OCI-M2 (cell line): Measurements from ENCODE around the gene HSFX2.
"Not testable (repeated sequence)": the region's sequence is repeated elsewhere in the genome, so short reads cannot be mapped to it uniquely, and the experiment has no call there.

Experiments used
- DNase-seq: peaks from one replicate; lab custom pipeline; 2025; ENCODE audit not compliant: unreplicated experiment; lab: John Stamatoyannopoulos, UW

The HSFX2 gene, protein sequence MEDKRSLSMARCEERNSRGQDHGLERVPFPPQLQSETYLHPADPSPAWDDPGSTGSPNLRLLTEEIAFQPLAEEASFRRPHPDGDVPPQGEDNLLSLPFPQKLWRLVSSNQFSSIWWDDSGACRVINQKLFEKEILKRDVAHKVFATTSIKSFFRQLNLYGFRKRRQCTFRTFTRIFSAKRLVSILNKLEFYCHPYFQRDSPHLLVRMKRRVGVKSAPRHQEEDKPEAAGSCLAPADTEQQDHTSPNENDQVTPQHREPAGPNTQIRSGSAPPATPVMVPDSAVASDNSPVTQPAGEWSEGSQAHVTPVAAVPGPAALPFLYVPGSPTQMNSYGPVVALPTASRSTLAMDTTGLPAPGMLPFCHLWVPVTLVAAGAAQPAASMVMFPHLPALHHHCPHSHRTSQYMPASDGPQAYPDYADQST

DNA sequence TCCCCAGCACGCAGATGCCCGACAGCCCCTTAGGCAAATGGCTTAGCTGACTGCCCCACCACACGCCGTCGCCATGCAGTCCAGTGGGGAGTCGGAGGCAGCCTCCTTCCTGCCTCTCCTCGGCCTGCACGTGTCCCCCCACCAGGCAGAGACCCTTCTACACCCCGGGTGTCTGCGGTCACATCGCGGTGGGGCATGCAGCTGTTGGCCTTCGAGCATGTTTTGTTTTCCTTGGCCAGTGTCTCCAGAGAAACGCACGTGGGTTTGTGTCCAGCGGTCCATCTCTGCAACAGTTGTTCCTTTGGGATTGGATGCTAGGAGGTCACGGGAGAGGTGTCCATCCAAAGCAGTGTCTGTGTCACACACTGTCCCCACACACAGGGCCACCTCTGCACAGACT, at the start of gene HSFX2:
HSFX2 (minus strand) TSS at position 101 of the 400 bp plus-strand sequence. CDS start 614 bp downstream, outside the sequence.
- DNase-seq = not testable (repeated sequence)

DNA sequence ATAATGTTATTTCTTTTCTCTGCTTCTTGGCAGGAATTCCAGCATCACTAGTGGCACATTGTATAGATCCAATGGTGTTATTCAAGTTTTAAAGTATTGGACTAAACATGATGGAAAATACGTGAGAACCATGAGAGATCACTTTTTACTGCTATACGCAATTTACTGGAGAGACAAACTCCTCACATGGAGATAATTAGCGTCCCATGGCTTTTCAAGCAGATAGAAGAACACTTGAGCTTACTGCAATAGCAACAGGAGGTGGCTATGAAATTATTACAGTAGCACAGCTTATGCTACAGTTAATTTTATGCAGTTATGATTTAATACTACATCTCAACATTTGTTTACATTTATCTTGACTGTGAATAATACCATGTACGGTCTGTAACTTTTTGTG, 48.4 kb upstream of the HSFX2 start:
- DNase-seq = no peak

DNA sequence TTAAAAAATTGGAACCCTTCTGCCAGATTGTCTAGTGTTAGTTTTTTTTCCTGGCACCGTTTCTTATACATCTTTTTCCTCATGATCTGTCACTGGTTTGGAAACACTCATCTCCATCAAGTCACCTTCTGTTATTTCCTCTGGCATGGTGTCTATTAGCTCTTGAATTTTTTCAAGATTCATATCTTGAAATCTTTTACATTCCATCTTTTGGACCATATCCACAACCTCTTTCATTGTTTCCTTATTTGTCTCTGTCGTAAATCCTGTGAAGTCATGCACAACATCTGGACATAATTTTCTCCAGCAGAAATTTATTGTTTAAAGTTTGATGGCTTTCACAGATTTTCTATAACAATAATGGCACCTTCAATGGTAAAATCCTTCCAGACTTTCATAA, 46.7 kb upstream of the HSFX2 start:
- DNase-seq = no peak

DNA sequence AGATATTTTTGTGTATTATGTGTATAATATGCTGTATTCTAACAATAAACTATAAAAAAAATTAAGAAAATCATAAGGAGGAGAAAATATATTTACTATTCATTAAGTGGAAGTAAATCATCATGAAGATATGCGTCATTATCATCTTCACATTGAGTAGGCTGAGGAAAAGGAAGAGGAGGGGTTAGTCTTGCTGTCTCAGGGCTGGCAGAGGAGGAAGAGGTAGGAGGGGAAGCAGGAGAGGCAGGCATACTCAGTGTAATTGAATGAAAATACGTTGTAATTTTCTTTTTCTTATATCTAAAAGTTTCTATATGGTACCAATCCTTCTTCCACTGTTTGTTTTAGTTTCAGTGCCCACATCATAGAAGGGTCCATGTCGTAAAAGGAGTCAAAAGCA, 46.3 kb upstream of the HSFX2 start:
- no peak for DNase-seq

DNA sequence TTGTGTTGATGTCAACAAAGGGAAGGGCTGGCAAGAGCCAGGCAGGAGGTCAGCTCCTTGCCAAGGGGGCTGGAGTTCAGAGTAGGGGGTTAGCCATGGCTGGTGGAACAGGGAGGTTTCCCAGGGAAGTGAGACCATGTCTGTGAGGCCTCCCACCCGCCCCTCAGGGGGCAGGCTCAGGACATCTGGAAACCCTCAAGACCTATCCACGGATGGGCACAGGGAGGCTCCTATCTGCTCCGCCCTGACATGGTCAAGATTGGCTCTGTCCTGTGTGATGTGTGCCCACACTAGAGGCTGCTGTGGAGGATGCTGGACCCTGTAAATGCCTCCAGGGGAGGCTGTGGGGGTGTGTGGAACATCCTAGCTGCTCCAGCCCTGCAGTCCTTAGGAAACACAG, 44.5 kb upstream of the HSFX2 start:
- DNase-seq = no peak

DNA sequence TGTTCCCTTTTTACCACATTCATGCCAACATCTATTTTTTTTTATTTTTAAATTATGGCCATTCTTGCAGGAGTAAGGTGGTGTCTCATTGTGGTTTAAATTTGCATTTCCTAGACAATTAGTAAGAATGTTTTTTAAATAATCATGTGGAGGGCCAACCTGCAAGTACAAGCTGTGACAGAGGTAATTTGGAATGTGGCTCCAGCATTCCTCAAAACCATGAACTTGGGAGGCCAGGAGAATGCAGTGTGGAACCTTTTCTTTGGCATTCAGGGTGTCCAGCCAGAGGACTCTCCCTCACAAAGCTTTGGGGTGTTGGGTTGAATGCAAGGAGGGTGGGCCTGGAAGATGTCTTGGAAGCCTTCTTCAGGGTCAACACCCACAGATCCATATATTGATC, 43.7 kb upstream of the HSFX2 start:
- no peak for DNase-seq

DNA sequence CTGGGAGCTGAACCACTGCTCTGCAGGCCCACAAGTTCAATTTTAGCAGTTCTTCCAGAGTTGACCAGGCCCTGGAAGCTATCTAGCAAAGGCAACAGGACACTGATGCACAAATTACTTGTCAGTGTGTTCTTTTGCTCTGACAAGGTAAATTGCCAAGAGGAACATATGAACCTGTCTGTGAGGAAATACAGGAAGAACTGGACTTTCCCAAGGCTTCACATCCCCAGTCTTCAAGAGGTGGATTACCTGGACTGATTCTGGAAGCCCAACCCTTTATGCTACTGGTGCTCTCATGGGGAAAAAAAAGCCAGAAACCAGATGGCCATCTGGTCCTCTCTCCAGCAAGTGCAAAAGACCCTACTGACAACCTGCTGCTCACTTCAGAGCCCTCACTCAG, 38.4 kb upstream of the HSFX2 start:
- DNase-seq = no peak

DNA sequence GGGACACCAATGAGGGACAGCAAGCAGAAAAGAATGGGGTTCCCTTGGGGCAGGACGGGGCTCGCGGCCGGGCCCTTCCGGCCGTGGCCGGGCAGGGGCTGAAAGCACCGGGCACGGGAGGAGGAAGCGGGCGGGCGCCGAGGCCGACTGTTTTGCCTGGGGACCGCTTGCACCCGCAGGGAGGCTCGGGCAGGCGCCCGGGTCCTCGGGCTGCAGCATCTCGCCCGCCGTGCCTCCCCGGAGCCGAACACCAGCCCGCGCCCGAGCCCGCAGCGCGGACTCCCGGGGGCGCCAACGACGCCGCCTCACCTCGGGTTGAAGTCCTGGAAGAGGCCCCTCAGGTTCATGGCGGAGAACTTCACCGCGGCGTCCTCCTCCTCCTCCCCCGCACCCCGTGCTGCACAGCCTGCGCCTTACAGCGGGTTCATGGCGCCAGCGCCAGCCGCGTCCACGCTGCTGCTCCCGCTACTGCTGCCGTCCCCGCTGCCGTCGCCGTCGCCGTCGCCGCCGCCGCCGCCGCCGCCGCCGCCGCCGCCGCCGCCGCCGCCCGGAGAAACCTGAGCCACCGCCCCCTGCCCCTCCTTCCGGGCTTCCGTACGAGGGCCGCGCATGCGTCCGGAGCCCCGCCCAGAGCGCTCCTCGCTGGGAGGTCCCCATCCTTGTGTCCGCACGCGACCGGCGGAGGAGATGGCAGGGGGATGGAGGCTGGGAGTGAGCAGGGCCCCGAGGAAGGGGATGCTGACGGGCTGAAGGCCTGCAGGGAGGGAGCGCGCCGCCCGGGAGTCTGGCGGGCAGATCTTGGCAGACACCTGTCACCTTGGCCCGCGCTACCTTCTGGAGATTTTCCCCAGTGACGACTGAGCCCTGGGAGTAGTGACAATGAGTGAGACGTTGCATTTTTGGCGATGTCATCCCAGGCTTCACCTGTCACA, 36.4 kb upstream of the HSFX2 start, which contains the start of gene TMEM185A:
TMEM185A (minus strand) TSS at position 559 of the 932 bp plus-strand sequence; CDS start at position 347, 212 bp downstream.
- no peak for DNase-seq

DNA sequence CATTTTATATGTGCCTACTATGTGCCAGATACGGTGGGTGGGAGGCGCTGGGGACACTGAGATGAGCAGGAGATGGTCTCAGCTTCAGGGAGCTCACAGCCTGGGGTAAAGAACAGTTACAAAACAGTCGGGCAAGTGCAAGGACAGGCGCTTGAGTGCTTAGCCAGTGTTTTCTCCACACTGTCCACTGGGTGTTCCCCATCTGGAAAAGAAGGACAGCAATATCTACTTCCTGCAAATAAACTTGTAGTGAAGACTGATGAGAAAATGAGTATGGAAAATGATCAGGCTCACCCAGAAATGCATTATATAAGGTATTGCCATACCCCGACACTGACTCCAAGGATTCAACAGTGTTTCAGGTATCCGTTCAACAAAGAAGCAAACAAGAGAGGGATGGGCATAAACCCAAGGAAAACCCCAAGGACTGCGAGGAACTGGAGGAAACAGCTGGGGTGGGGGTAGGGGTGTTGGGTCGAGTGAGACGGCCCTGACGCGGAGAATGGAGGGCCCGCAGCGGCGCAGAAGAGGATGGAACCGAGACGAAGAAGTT, 35.6 kb upstream of the HSFX2 start:
- DNase-seq = no peak

DNA sequence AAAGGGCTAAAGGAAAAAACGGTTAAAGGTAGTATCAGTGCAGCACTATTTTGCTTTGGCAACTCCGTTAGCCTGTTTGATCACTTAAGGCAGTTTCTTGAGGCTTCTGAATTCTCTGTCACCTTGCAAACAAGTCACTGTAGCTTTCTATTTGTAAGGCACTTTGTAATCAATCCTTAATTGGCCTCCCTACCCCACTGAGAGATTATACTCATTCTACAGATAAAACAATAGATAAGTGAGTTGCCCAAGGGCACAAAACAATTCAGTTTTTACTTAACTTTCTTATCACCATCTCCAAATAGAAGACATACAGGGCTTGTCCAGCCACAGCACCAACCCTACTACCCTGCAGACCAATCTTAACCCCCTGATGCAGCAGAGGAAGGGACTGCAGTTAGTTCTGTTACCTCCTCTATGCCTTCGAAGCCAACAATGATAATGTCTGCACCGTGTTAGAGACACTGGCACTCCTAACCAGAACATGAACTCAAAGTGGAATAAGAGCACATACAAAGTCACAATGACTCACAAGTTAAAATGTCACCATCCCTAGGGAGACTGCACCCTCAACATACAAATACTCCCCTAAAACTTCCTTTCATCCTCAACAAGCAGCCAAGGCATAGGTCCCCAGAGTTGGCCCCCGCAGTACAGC, 34.7 kb upstream of the HSFX2 start:
- DNase-seq = no peak

DNA sequence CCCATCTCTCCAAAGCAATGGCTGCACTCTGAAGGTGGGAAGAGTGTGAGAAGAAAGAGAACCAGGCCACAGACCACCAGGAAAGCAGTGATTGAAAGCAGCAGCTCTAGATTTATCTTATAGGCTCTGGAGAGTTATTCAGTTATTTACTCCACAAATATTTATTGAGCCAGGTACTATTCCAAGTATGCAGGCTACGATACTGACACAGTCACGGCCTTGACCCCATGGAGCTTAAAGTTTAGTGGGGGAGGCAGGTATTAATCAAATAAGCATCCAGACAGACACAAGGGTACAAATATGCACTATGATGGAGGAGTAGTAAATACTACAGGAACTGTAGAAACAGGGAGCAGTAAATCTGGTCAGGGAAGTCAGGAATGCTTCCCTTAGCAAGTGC, 33.7 kb upstream of the HSFX2 start:
- DNase-seq = no peak

DNA sequence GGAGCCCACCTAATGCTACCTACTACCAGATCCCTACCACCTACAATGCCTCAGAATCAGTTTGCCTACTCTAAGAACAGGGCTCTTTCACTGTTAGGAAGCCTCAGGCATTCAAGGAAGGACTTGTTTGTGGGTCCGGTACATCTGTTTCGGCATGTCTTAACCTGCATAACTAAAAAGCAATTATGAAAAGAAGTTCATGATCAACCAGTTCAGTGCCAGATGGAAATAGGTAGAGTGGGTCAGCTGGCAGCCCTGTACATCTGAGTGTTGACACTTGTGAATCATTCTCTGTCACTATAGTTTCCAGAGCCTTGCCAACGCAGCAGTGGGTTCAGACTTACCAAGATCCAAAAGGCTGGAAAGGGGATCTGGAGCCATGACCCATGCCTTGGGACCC, 33.2 kb upstream of the HSFX2 start:
- DNase-seq = no peak

DNA sequence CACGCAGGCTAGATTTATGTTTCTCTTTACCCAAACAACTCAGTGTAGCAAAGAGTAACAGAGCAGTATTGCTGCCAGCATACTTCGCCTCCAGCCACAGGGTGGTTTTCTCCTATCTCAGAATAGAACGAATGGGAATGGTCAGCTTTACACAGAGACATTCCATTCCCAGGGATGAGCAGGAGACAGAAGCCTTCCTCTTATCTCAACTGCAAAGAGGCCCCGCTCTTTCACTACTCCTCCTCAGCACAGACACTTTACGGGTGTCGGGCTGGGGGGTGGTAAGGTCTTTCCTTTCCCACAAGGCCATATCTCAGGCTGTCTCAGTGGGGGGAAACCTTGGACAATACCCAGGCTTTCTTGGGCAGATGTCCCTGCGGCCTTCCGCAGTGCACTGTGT, 31.7 kb upstream of the HSFX2 start:
- DNase-seq = not testable (repeated sequence)

DNA sequence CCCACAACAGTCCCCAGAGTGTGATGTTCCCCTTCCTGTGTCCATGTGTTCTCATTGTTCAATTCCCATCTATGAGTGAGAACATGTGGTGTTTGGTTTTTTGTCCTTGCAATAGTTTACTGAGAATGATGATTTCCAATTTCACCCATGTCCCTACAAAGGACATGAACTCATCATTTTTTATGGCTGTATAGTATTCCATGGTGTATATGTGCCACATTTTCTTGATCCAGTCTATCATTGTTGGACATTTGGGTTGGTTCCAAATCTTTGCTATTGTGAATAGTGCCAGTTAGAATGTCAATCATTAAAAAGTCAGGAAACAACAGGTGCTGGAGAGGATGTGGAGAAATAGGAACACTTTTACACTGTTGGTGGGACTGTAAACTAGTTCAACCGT, 24.5 kb upstream of the HSFX2 start:
- DNase-seq = not testable (repeated sequence)

DNA sequence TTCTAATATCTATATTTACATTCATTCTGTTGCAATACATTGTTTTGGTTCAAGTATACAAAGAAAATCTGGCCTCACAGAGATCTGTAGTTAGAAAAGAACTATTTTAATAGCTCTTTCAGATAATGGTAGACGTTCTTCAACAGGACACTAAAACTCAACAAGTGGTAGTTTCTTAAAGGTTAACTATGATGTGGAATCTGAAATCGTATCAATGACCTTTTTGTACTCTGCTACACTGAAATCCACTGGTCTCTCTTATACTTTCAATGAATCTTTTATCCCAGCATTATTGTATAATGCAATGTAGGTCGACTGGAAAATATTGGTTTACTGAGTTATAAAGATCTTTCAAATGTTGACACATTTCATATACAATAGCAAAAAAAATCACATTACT, 23.8 kb upstream of the HSFX2 start:
- no peak for DNase-seq

DNA sequence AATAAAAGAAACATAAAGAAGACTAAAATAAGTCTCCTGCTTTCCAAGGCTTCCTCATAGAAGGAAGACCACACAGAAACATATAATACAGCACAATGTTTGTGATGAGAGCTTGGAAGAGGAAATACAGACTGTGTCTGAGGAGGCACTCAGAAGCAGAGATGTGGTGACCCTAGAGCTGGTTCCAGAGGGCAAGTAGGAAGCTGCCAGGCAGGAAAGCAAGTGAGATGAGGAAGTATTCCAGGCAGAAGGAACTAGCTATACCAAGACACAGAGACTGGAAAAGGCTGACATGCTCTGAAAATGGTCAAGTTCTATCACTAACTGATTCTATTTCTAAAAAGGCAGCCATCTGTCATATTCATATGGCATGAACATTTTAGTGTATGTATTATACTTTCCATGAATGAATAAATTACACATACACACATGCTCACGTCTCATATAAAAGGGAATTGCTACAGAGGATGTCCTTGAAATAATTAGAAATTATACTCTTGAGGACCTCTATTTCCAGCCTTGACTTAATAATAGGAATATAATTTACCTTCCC, 16.6 kb upstream of the HSFX2 start:
- DNase-seq = no peak

DNA sequence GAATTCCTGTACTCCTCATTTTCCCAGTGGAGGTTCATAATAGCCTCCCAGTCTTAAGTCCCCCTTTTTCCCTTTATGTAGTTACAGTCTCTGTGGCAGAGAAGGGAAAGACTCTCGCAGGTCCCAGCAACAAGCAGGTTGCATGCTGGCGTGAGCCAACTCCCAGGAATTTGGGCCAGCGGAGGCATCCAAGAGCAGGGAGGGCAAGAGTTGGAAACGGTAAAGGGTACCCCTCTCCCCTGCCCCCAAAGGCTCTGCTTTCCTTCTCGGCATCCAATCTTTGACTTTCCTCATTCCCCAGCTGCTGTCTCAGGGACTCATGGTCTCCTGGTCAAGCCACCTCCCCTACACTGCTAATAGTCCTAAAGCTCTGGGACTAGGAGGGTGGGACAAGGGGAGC, 15.4 kb upstream of the HSFX2 start:
- DNase-seq = no peak

DNA sequence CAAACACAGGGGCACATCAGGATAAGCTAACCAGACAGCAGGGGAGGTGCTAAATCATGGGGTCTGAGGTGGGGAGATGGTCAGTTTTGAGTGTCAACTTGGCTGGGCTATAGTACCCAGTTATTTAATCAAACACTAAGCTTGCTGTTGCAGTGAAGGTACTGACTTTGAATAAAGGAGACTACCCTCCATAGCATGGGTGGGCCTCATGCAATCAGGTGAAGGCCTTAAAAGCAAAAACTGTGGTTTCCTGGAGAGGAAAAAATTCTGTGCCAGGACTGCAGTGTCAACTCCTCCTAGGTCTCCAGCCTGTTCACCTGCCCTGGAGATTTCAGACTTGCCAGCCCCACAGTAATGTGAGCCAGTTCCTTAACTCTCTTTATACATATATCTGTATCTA, 12.6 kb upstream of the HSFX2 start:
- no peak for DNase-seq

DNA sequence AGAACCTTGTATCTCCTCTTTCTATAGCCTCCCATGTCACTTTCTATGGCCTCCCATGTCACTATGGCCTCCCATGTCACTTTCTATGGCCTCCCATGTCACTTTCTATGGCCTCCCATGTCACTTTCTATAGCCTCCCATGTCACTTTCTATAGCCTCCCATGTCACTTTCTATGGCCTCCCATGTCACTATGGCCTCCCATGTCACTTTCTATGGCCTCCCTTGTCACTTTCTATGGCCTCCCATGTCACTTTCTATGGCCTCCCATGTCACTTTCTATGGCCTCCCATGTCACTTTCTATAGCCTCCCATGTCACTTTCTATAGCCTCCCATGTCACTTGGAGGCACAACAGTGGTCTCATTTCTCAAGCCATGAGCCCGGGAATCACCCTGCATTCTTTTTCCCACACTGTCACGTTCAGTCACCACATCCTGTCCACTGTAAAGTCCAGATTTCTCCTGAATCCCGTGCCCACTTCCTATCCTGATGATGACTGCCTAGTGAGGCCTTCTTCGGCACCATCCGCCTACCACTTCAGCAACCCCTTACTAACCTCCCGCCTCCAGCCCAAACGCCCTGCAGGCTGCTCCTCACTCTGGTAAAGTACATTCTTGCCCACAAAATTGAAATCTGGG, 10.3 kb upstream of the HSFX2 start:
- DNase-seq = not testable (repeated sequence)

DNA sequence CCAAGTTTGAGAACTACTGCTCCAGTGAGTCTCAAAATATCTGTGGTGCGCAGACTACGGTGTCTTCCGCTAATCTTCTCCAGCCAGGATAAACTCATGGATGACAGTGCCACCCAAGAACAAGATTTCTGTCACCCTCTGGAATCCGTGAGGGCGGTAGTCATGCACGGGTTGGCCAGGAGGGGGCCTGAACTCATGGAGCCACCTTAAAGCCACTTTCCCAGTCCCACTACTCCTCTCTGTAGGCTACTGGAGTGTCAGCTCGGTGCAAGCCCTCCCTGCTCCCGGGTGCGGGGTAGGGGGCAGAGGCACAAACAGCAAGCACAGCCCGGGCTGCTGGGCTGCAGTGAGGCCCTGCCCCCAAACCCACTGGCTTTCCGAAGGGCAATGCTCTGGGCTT, 3.5 kb upstream of the HSFX2 start:
- DNase-seq = not testable (repeated sequence)
